OCI-LY7 (cell line): ENCODE results near the gene STX12. TPM values are rescaled to one million over a fixed set of nuclear protein-coding genes. Genes with fewer than 3 reads are reported as not detected.

Experiments
- BruUV-seq: library from RNA; stranded (reverse); fragments of 400-500 nt; replicated peaks from 2 replicates; lab custom pipeline; 2021; lab: Mats Ljungman, UMichigan
- CTCF ChIA-PET: fragments of 300-600 bp; sonication (Branson Sonifier 250); formaldehyde crosslinking; loops from one replicate; lab custom pipeline; 2022; ENCODE audit warnings: antibody characterized with exemption; ENCODE audit not compliant: unreplicated experiment; lab: Charles Lee
- POLR2A ChIA-PET: fragments of 300-600 bp; sonication (Branson Sonifier 250); formaldehyde crosslinking; loops from one replicate; lab custom pipeline; 2022; ENCODE audit warnings: antibody characterized with exemption; lab: Charles Lee
- DNase-seq: peaks from one replicate; pipeline ENCODE4 v3.0.0-alpha.2; 2015; ENCODE audit warnings: low spot score
- H2AFZ ChIP-seq: fragments of 200-600 bp; sonication (generic), shearing (Covaris generic); 2 replicates; pipeline ENCODE4 v1.6.1; 2014; ENCODE audit warnings: mild to moderate bottlenecking, antibody characterized with exemption, low read length, moderate library complexity
- H3K27ac ChIP-seq: fragments of 200-600 bp; sonication (generic); 2 replicates; pipeline ENCODE4 v1.5.1; 2014; ENCODE audit warnings: mixed run types, low read depth, mild to moderate bottlenecking, moderate library complexity, low read length, inconsistent platforms; ENCODE audit not compliant: poor library complexity, severe bottlenecking
- H3K36me3 ChIP-seq: fragments of 200-600 bp; sonication (generic); 2 replicates; pipeline ENCODE4 v1.6.1; 2014; ENCODE audit warnings: mild to moderate bottlenecking, antibody characterized with exemption, low read length, moderate library complexity, mixed read lengths; ENCODE audit not compliant: insufficient read depth
- H3K4me1 ChIP-seq: fragments of 200-600 bp; sonication (generic); 2 replicates; pipeline ENCODE4 v1.5.1; 2014; ENCODE audit warnings: mild to moderate bottlenecking, low read length; ENCODE audit not compliant: insufficient read depth, poor library complexity, severe bottlenecking
- H3K4me2 ChIP-seq: fragments of 200-600 bp; sonication (generic); 2 replicates; pipeline ENCODE4 v1.6.1; 2014; ENCODE audit warnings: mild to moderate bottlenecking, low read length
- H3K4me3 ChIP-seq: fragments of 200-600 bp; sonication (generic); 2 replicates; pipeline ENCODE4 v1.5.1; 2014; ENCODE audit warnings: mild to moderate bottlenecking, low read depth, low read length; ENCODE audit not compliant: poor library complexity, severe bottlenecking
- H3K79me2 ChIP-seq: fragments of 200-600 bp; sonication (generic); 2 replicates; pipeline ENCODE4 v1.6.1; 2016; ENCODE audit warnings: low read depth, mild to moderate bottlenecking, low read length, moderate library complexity, mixed read lengths; ENCODE audit not compliant: insufficient read depth
- H3K9me2 ChIP-seq: fragments of 200-600 bp; sonication (generic); 2 replicates; pipeline ENCODE4 v1.6.1; 2016; ENCODE audit warnings: mild to moderate bottlenecking, low read length, mixed read lengths; ENCODE audit not compliant: insufficient read depth
- H3K9me3 ChIP-seq: fragments of 200-600 bp; sonication (generic); 2 replicates; pipeline ENCODE4 v1.6.1; 2014; ENCODE audit warnings: mild to moderate bottlenecking, mixed run types, low read length, mixed read lengths
- H4K20me1 ChIP-seq: fragments of 200-600 bp; sonication (generic); 2 replicates; pipeline ENCODE4 v1.6.1; 2014; ENCODE audit warnings: mild to moderate bottlenecking, antibody characterized with exemption, low read length, moderate library complexity, mixed read lengths; ENCODE audit not compliant: insufficient read depth
- EZH2phosphoT487 ChIP-seq: fragments of 200-600 bp; sonication (generic); IDR thresholded peaks from 2 replicates; pipeline ENCODE4 v1.6.1; 2018; ENCODE audit warnings: low read depth, borderline replicate concordance, mild to moderate bottlenecking, mixed run types, antibody characterized with exemption, low read length, moderate library complexity, mixed read lengths
- intact Hi-C: fragments of 100-400 bp; cut with micrococcal nuclease; formaldehyde crosslinking; loops from one replicate; pipeline ENCODE4 v1.10.0; 2022; ENCODE audit not compliant: unreplicated experiment
- total RNA-seq, 2 experiments: library from RNA; depleted of rRNA in 1 of 2; stranded (reverse); fragments of >200 nt in 1 of 2; shearing (Covaris generic) in 1 of 2; gene quantifications; 2 replicates each; pipeline ENCODE4 v1.2.3, GENCODE V29; 2014 to 2022
- TF ChIP-seq, protein P1 (sequence below): fragments of 200-600 bp; sonication (generic); conservative IDR thresholded peaks from 2 replicates; pipeline ENCODE4 v1.5.1; 2014; ENCODE audit warnings: mild to moderate bottlenecking, antibody characterized with exemption, low read length, moderate library complexity, mixed read lengths

Gene STX12
- total RNA-seq, 2 experiments from 2014 or later, result 17.2 to 30.1 TPM

DNA sequence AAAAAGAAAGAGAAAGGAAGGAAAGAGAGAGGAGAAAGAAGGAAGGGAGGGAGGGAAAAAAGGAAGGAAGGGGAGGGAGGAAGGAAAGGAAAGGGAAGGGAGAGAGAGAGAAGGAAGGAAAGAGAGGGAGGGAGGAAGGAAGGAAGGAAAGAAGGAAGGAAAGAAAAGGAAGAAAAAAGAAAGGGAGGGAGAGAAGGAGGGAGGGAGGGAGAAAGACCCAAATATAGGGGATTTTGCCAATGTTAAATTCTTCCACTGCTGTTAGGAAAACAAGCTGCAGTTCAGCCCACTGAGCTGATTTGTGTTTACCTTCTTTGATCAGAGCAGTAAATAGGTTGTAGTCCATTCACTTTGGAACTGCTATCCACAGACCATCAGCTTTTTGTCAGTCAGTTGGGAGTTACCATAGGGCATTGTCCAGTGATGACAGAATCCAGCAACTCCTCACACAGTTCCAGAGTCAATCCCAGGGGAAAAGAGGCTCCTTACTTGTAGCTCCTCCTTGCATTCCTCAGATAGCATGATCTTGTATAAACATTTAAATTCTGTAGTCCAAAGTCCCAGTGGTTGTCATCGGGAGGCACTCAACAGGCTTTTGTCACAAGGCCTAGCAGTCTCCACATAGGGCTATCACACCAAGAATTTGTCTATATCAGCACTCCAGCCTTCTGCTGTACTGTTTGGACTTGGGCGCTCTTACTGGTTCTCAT, 44.1 kb downstream of the STX12 start:
- Histone ChIP-seq H2AFZ (no peak overlapping the region), H3K9me3 (no peaks in the 10 kb centered on the region), H4K20me1 (no peaks in the 10 kb centered on the region), H3K4me2 (no peak overlapping the region), H3K36me3 (peaks cover 51% of the 10 kb centered on the region; the same call in 1 of the 2 replicates), H3K4me3 (no peak overlapping the region), H3K79me2 (no peaks in the 10 kb centered on the region), H3K9me2 (no peaks in the 10 kb centered on the region), H3K27ac (no peak overlapping the region), H3K4me1 (no peaks in the 10 kb centered on the region)
- DNase-seq, result no peak
- TF ChIP-seq, protein P1, sequence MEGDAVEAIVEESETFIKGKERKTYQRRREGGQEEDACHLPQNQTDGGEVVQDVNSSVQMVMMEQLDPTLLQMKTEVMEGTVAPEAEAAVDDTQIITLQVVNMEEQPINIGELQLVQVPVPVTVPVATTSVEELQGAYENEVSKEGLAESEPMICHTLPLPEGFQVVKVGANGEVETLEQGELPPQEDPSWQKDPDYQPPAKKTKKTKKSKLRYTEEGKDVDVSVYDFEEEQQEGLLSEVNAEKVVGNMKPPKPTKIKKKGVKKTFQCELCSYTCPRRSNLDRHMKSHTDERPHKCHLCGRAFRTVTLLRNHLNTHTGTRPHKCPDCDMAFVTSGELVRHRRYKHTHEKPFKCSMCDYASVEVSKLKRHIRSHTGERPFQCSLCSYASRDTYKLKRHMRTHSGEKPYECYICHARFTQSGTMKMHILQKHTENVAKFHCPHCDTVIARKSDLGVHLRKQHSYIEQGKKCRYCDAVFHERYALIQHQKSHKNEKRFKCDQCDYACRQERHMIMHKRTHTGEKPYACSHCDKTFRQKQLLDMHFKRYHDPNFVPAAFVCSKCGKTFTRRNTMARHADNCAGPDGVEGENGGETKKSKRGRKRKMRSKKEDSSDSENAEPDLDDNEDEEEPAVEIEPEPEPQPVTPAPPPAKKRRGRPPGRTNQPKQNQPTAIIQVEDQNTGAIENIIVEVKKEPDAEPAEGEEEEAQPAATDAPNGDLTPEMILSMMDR, result no peak
- no peak for TF ChIP-seq EZH2phosphoT487
- no TSS peak for BruUV-seq
- ChIA-PET CTCF (no interaction called here), POLR2A (interaction anchor here (0.9 kb wide), 1 partner anchor 34 kb away, joined by 4 read pairs; no protein-coding TSS in a partner anchor)
- intact Hi-C loops, result no loop called here

DNA sequence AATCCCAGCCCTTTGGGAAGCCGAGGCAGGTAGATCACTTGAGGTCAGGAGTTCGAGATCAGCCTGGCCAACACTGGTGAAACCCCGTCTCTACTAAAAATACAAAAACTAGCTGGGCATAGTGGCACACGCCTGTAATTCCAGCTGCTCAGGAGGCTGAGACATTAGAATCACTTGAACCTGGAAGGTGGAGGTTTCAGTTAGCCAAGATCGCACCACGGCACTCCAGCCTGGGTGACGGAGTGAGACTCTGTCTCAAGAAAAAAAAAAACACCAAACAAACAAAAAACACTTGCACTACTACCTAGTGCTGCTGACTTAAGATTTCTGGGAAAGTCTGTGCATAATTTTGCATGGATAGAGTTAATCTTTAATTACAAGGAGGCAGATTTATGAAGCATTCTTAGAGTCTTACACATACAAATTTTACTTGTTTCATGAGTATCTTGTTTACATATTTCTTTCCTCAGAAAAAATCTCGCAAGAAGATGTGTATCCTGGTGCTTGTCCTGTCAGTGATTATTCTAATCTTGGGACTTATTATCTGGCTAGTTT, 48.8 kb downstream of the STX12 start:
- Histone ChIP-seq H3K36me3 (peaks cover 48% of the 10 kb centered on the region; the same call in 1 of the 2 replicates), H3K27ac (no peak overlapping the region), H4K20me1 (no peaks in the 10 kb centered on the region), H3K9me2 (no peaks in the 10 kb centered on the region), H3K79me2 (no peaks in the 10 kb centered on the region), H3K4me1 (no peaks in the 10 kb centered on the region), H2AFZ (no peak overlapping the region), H3K9me3 (no peaks in the 10 kb centered on the region), H3K4me2 (no peak overlapping the region), H3K4me3 (no peak overlapping the region)
- no peak for DNase-seq
- intact Hi-C loops, result no loop called here
- TF ChIP-seq, protein P1, result no peak
- no peak for TF ChIP-seq EZH2phosphoT487
- no TSS peak for BruUV-seq
- ChIA-PET POLR2A (no interaction called here), CTCF (no interaction called here)

DNA sequence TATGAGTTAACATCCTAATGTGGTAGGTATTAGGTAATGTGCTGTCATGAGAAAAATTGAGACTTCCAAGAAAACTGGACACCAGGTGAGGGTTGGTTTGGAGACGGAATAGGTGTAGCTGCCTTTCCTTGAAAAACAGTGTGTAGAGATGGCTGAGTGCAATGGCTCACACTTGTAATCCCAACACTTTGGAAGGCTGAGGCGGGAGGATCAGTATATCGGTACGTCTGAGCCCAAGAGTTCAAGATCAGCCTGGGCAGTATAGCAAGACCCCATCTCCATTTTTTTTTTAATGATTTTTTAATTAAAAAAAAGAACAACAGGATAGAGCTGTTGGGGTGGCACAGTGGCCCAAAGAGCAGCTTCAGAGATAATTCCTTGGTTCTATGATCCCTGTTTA, 50.8 kb downstream of the STX12 start:
- intact Hi-C loops, result no loop called here
- ChIA-PET CTCF (no interaction called here), POLR2A (interaction anchor here (0.7 kb wide), 1 partner anchor 144 kb away, joined by 3 read pairs; no protein-coding TSS in a partner anchor)
- TF ChIP-seq, protein P1, result no peak
- no peak for TF ChIP-seq EZH2phosphoT487
- Histone ChIP-seq H3K4me1 (no peaks in the 10 kb centered on the region), H4K20me1 (no peaks in the 10 kb centered on the region), H2AFZ (no peak overlapping the region), H3K4me3 (no peak overlapping the region), H3K4me2 (no peak overlapping the region), H3K27ac (no peak overlapping the region), H3K9me2 (no peaks in the 10 kb centered on the region), H3K36me3 (peaks cover 35% of the 10 kb centered on the region; the same call in 1 of the 2 replicates), H3K9me3 (no peaks in the 10 kb centered on the region), H3K79me2 (no peaks in the 10 kb centered on the region)
- BruUV-seq, result no TSS peak
- no peak for DNase-seq
